Measurements from ENCODE around the gene ACTN2. TPM values are rescaled to one million over a fixed set of nuclear protein-coding genes. Genes with fewer than 3 reads are reported as not detected.

The ACTN2 gene
- total RNA-seq, 1 donor from 2014 or later = 1.9 TPM

GRCh38 chr1:236761397-236762132, 75.3 kb downstream of the ACTN2 start:
- peak overlapping the region; percentile 52 for H3K27ac Mint-ChIP-seq
- no peak overlapping the region for H3K4me3 Mint-ChIP-seq
- peaks cover 37% of the 10 kb centered on the region for H3K4me1 Mint-ChIP-seq
- no peak for DNase-seq (ENCODE audit: low spot score in 2 of 2, unreplicated experiment in 2 of 2)
- no peaks in the 10 kb centered on the region for H3K9me3 Mint-ChIP-seq
- no peaks in the 10 kb centered on the region for H3K36me3 Mint-ChIP-seq
- H3K27me3 Mint-ChIP-seq (ENCODE audit: low read depth) = no peaks in the 10 kb centered on the region
- TF ChIP-seq CTCF (IDR thresholded peaks at IDR 0.05; ENCODE audit: unreplicated experiment) = no peak

GRCh38 chr1:236762410-236762809, 76.1 kb downstream of the ACTN2 start:
- Mint-ChIP-seq H3K36me3 (no peaks in the 10 kb centered on the region), H3K4me1 (peaks cover 37% of the 10 kb centered on the region), H3K27me3 (ENCODE audit: low read depth) (no peaks in the 10 kb centered on the region), H3K4me3 (no peak overlapping the region), H3K27ac (no peak overlapping the region), H3K9me3 (no peaks in the 10 kb centered on the region)
- no peak for TF ChIP-seq CTCF (IDR thresholded peaks at IDR 0.05; ENCODE audit: unreplicated experiment)
- DNase-seq (ENCODE audit: low spot score in 2 of 2, unreplicated experiment in 2 of 2) = no peak

- peaks cover 29% of the 10 kb centered on the region for H3K4me1 Mint-ChIP-seq
Measured at GRCh38 chr1:236765831-236766230, 79.5 kb downstream of the ACTN2 start.

GRCh38 chr1:236766506-236766905, 80.2 kb downstream of the ACTN2 start:
- DNase-seq (ENCODE audit: low spot score in 2 of 2, unreplicated experiment in 2 of 2) = no peak
- Mint-ChIP-seq H3K4me3 (no peak overlapping the region), H3K4me1 (peaks cover 22% of the 10 kb centered on the region)

More at GRCh38 chr1:236765831-236766230, 79.5 kb downstream of the ACTN2 start:
- DNase-seq (ENCODE audit: low spot score in 2 of 2, unreplicated experiment in 2 of 2) = no peak
- Mint-ChIP-seq H3K27me3 (ENCODE audit: low read depth) (no peaks in the 10 kb centered on the region), H3K4me3 (no peak overlapping the region), H3K9me3 (no peaks in the 10 kb centered on the region), H3K27ac (no peak overlapping the region), H3K36me3 (no peaks in the 10 kb centered on the region)
- no peak for TF ChIP-seq CTCF (IDR thresholded peaks at IDR 0.05; ENCODE audit: unreplicated experiment)

GRCh38 chr1:236767276-236767675, 81.0 kb downstream of the ACTN2 start:
- no peak for TF ChIP-seq CTCF (IDR thresholded peaks at IDR 0.05; ENCODE audit: unreplicated experiment)
- Mint-ChIP-seq H3K36me3 (no peaks in the 10 kb centered on the region), H3K27me3 (ENCODE audit: low read depth) (no peaks in the 10 kb centered on the region), H3K4me1 (peaks cover 17% of the 10 kb centered on the region), H3K9me3 (no peaks in the 10 kb centered on the region), H3K4me3 (no peak overlapping the region), H3K27ac (no peak overlapping the region)
- DNase-seq (ENCODE audit: low spot score in 2 of 2, unreplicated experiment in 2 of 2) = no peak

More at GRCh38 chr1:236766506-236766905, 80.2 kb downstream of the ACTN2 start:
- Mint-ChIP-seq H3K27ac (no peak overlapping the region), H3K27me3 (ENCODE audit: low read depth) (no peaks in the 10 kb centered on the region), H3K9me3 (no peaks in the 10 kb centered on the region), H3K36me3 (no peaks in the 10 kb centered on the region)
- no peak for TF ChIP-seq CTCF (IDR thresholded peaks at IDR 0.05; ENCODE audit: unreplicated experiment)

Data from mesothelial cell of epicardium (in vitro differentiated cells).